OCI-LY3 (cell line): Measurements from ENCODE around the gene RNU7-1.
A peak's percentile ranks its signal among the peaks of the same experiment; 100 is the strongest.

Experiments used
- H2AFZ ChIP-seq: fragments of 200-600, 300-600 bp; shearing (Covaris generic); 2 replicates; pipeline ENCODE4 v1.6.0; 2014; ENCODE audit warnings: antibody characterized with exemption, low read depth, low read length
- H3K27ac ChIP-seq: fragments of 200-600, 300-600 bp; sonication (generic); 2 replicates; pipeline ENCODE4 v1.5.1; 2014; ENCODE audit warnings: mild to moderate bottlenecking, low read length, moderate library complexity, mixed read lengths
- H3K27me3 ChIP-seq: fragments of 200-600, 300-600 bp; sonication (generic); 2 replicates; pipeline ENCODE4 v1.6.1; 2014; ENCODE audit warnings: low read depth, low read length, mixed read lengths
- H3K36me3 ChIP-seq: fragments of 200-600, 300-600 bp; sonication (generic); replicated peaks from 2 replicates; pipeline ENCODE3; 2014; ENCODE audit warnings: low read depth, low read length, mixed read lengths
- H3K4me1 ChIP-seq: fragments of 300-600, 200-600 bp; sonication (generic); 2 replicates; pipeline ENCODE4 v1.6.1; 2014; ENCODE audit warnings: low read length, mixed read lengths
- H3K4me2 ChIP-seq: fragments of 200-600, 300-600 bp; sonication (generic); 2 replicates; pipeline ENCODE4 v1.6.1; 2014; ENCODE audit warnings: low read length, mixed read lengths
- H3K4me3 ChIP-seq: fragments of 300-600, 200-600 bp; sonication (generic); 2 replicates; pipeline ENCODE4 v1.5.1; 2014; ENCODE audit warnings: antibody characterized with exemption, mild to moderate bottlenecking, low read length, moderate library complexity
- H3K79me2 ChIP-seq: fragments of 300-600, 200-600 bp; shearing (Covaris generic); 2 replicates; pipeline ENCODE4 v1.6.1; 2014; ENCODE audit warnings: mild to moderate bottlenecking, low read length, mixed read lengths
- H3K9ac ChIP-seq: fragments of 300-600, 200-600 bp; shearing (Covaris generic); 2 replicates; pipeline ENCODE4 v1.6.0; 2014; ENCODE audit warnings: mild to moderate bottlenecking, low read length, moderate library complexity
- H3K9me3 ChIP-seq: fragments of 200-600, 300-600 bp; shearing (Covaris generic); 2 replicates; pipeline ENCODE4 v1.6.1; 2014; ENCODE audit warnings: low read length, mixed read lengths; ENCODE audit not compliant: insufficient read depth
- H4K20me1 ChIP-seq: fragments of 200-600, 300-600 bp; sonication (generic); 2 replicates; pipeline ENCODE4 v1.6.1; 2016; ENCODE audit warnings: low read length, mixed read lengths; ENCODE audit not compliant: insufficient read depth
- CTCF ChIP-seq: fragments of 200-600, 300-600 bp; sonication (generic); IDR thresholded peaks from 2 replicates; pipeline ENCODE4 v1.5.1; 2014; ENCODE audit warnings: antibody characterized with exemption, low read length, low read depth
- EZH2phosphoT487 ChIP-seq: fragments of 200-600 bp; shearing (Covaris generic); IDR thresholded peaks from 2 replicates; pipeline ENCODE4 v1.6.1; 2018; ENCODE audit warnings: antibody characterized with exemption, mixed run types, low read depth

Gene RNU7-1

DNA sequence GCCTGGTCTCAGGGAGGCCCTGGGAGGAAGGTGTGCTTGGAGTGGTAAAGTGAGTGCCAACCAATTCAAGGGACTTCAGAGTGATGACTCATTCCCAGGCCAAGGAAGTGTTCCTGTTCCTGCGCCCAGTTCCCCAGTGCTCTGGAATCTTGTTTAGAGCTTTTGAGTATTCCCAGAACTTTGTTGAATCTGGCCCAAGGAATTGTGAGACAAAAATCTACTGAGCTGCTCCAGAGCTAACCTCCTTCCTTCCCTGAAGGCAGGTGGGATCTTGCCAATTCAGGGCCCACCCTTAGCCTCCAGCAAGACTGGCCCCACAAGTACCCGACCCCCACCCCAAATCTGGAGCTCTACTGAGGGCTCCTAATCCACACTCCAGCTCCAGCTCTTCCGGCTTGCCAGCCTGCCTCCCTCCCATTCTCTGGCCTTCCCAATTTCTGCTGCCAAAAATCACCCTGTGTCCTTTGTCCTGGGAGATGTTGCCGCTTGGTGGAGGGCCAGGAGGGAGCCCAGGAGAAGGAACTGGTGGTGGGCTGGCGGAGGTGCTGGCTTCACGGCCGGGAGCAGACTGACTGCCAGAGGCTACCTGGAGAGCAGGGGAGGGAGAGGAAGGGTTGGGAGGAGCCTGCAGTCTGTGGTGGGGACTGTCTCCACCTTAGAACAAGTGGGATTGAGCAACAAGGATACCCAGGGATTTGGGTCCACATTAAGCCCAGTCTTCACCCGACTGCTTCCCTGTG, 17.9 kb upstream of the RNU7-1 start:
- no peak overlapping the region for H3K4me3 ChIP-seq
- H3K4me2 ChIP-seq: no peak overlapping the region
- H3K27ac ChIP-seq: no peak overlapping the region
- H3K4me1 ChIP-seq: peaks cover 37% of the 10 kb centered on the region
- no peaks in the 10 kb centered on the region for H3K27me3 ChIP-seq
- H3K79me2 ChIP-seq: peaks cover 33% of the 10 kb centered on the region
- H3K36me3 ChIP-seq: peaks cover 21% of the 10 kb centered on the region
- H3K9ac ChIP-seq: no peak overlapping the region
- no peak overlapping the region for H2AFZ ChIP-seq
- no peaks in the 10 kb centered on the region for H4K20me1 ChIP-seq
- no peaks in the 10 kb centered on the region for H3K9me3 ChIP-seq
- TF ChIP-seq CTCF (no peak), EZH2phosphoT487 (no peak)

- Histone ChIP-seq H3K36me3 (peaks cover 10% of the 10 kb centered on the region), H3K4me2 (peak within 1 kb of the TSS; percentile 95), H3K9me3 (no peaks in the 10 kb centered on the region), H3K27me3 (no peaks in the 10 kb centered on the region), H2AFZ (peak within 1 kb of the TSS; percentile 99), H4K20me1 (no peaks in the 10 kb centered on the region), H3K9ac (peak within 1 kb of the TSS; percentile 96), H3K79me2 (peaks cover 39% of the 10 kb centered on the region), H3K27ac (peak within 1 kb of the TSS; percentile 66), H3K4me1 (peaks cover 29% of the 10 kb centered on the region), H3K4me3 (peak within 1 kb of the TSS; percentile 100)
- TF ChIP-seq EZH2phosphoT487 (no peak), CTCF (no peak)
These were observed 16.1 kb upstream of the RNU7-1 start, which contains the start of gene ATN1 for GRCh38 chr12:6927379-6928021. ATN1 (plus strand) TSS chr12:6927959; CDS start chr12:6934002, 6,043 bp downstream.

DNA sequence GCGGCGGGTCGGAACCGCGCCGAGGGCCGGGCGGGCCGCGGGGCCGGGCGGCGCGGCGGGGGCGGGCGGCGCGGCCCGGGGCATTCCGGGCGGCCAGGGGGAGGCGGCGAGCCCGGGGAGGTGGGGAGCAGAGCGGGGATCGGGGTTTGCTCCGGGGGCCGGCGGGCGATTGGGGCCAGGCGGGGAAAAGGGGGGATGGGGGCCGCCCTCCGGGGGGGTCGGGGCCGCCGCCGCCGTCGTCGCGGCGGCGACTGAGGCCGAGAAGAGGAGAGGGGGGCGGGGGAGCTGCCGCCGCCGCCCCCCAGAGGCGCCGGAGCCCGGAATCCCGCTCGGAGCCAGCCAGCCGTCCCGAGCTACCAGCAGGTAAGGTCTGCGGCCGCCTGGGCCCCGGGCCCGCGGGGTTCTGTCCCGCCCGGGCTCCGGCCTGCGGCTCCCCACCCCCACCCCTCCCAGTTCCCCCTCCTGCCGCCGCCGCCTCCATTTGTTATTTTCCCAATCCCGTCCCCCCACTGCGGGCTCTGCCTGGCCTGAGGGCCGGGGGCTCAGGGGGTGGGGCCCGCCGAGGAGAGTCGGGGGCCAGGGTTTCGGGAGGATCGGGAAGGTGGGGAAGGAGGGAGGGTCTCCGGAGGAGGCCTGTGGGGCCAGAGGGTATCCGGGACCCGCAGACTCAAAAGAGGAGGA, 15.5 kb upstream of the RNU7-1 start:
- H3K4me3 ChIP-seq: peak overlapping the region; percentile 100
- H3K9me3 ChIP-seq: no peaks in the 10 kb centered on the region
- peak overlapping the region; percentile 94 for H3K4me2 ChIP-seq
- peaks cover 25% of the 10 kb centered on the region for H3K4me1 ChIP-seq
- H3K79me2 ChIP-seq: peaks cover 42% of the 10 kb centered on the region
- H3K9ac ChIP-seq: peak overlapping the region; percentile 96
- peaks cover 10% of the 10 kb centered on the region for H3K36me3 ChIP-seq
- no peaks in the 10 kb centered on the region for H3K27me3 ChIP-seq
- H3K27ac ChIP-seq: 0 out of 2 replicates have a peak overlapping the region, but pooled peaks have one; percentile 5
- no peak overlapping the region for H2AFZ ChIP-seq
- no peak for TF ChIP-seq EZH2phosphoT487
- no peak for TF ChIP-seq CTCF
- no peaks in the 10 kb centered on the region for H4K20me1 ChIP-seq

DNA sequence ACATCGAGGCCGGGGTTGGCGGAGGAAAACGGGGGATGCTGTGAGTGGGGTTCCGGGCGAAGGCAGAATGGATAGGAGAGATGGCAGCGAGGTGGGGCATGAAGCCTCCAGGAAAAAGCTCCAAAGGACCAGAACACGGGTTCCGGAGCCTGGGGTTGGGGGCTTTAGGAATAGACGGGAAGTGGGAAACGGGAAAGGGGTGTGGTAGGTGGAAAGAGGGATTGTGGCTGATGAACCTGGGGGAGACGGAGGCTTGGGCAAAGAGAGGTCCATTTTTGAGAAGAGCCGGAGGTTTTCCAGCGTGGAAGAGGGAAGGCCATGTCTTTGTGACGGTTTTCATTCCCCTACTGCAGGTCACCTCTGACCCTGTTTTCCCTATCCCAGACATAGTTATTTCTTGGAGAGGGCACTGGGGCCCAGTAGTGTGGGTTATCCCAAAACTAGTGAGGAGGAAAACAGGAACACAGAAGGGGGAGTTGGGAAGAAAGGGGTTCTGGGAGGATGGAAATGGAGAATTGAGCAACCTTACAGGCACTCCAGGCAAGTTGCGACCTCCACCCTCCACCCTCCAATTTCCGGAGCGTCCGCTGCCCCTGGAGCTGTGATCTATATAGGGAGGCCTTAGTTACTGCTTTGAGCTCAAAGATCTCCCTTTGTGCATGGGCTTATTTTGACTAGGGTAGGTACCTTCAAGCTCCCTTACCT, 14.8 kb upstream of the RNU7-1 start:
- Histone ChIP-seq H3K9ac (peak overlapping the region; percentile 91), H3K79me2 (peaks cover 42% of the 10 kb centered on the region), H3K27ac (0 out of 2 replicates have a peak overlapping the region, but pooled peaks have one; percentile 5), H3K9me3 (no peaks in the 10 kb centered on the region), H3K27me3 (no peaks in the 10 kb centered on the region), H3K4me3 (peak overlapping the region; percentile 100), H3K4me2 (peak overlapping the region; percentile 94), H3K4me1 (peaks cover 25% of the 10 kb centered on the region), H2AFZ (no peak overlapping the region), H4K20me1 (no peaks in the 10 kb centered on the region), H3K36me3 (peaks cover 6% of the 10 kb centered on the region)
- no peak for TF ChIP-seq CTCF
- no peak for TF ChIP-seq EZH2phosphoT487
